Stimulated activated CD4-positive, alpha-beta T cell treated with anti-CD3 and anti-CD28 coated beads, Interleukin-15, amount 100 ng/mL, for 1 hour (primary cell): ENCODE results near the gene TMEM72.

Source experiments
- DNase-seq, 2 donors: peaks; one replicate each; pipeline ENCODE4 v3.0.0-alpha.2; 2020; ENCODE audit warnings: low read depth in 1 of 2, low spot score in 1 of 2

TMEM72 gene

GRCh38 chr10:44966816-44967509 is 55.8 kb downstream of the TMEM72 start:
- no peak for DNase-seq

GRCh38 chr10:44967616-44968015 is 56.5 kb downstream of the TMEM72 start:
- no peak for DNase-seq

DNA sequence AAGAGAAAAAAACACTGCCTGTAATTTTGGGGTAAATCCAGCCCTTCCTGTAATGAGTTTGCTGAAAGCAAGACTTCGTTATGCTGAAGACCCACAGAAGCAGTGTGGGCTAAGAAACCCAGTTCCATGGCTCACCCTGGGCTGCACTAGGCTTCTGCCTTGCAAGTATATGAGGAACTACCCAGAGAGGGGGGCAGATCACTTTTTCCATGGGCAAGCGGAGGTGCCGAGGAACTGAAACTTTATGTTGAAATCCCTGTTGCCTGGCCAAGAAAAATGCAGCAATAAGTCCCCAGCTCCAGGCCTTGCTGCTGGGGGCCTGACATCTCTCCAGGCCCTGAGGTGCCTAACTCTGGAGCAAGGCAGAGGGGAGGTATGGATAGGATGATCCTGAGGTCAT is 57.0 kb downstream of the TMEM72 start:
- DNase-seq: no peak

DNA sequence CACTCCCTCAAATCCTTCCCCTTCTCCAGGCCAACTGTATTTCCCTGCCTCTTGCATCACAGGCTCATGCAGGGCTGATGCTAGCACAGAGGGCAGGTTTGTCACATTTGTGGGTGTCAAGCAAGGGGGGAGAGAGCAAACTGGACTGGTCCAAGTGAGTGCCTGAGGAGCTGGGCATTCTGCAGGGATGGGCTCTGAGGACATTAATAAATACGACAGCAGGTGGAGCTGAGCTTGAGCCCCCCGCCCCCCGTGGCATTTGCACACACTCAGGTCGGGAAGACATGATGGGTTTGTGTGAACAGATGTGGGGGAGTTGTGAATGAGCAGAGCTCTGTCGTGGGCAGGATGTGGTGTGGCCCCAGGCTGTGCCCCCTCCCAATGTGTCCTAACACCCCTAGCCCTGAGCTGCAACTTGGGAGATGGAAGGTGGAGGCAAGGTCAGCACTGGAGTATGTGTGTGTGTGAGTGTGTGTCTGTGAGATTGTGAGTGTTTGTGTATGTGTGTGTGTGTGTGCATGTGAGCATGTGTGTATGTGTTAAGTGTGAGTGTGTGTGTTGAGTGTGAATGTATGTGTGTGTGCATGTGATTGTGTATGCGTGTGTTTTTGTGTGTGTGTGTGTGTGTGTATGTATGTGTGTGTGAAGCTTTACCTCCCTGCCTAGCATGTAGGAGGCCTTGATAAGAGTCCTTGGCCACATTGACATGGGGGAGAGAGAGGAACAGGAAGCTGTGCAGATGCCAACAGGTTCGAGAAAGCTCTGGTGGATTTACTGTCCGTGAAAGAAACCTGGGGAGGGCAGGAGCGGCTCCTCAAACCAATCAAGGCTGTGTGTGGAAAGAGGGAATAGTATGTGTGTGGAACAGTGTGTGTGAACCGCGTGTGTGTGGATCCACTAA is 57.6 kb downstream of the TMEM72 start:
- no peak for DNase-seq

- DNase-seq: no peak
Observed at GRCh38 chr10:44969854-44970253, 58.7 kb downstream of the TMEM72 start.

DNA sequence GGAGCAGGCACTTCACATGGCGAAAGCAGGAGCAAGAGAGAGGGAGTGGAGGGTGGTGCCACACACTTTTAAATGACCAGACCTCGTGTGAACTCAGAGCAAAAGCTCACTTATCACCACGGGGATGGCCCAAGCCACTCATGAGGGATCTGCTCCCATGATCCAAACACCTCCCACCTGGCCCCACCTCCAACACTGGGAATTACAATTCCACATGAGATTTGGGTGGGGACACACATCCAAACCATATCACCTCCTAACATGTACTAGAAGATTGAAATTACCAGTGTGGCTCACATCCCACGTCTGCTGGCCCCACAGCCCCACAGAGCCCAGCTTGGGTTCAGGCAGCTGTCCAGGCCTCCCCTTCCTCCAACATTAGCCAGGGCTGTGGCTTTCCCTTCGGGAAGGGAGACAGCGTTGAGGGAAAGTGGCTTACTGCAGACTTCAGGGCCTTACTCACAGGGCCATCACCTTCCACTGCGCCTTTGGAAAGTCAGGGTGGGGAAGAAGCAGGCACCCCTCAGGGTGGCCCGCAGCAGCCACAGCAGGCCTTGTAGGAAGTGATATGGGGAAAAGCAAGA is 59.8 kb downstream of the TMEM72 start:
- DNase-seq: no peak

GRCh38 chr10:44971434-44971833 is 60.3 kb downstream of the TMEM72 start:
- no peak for DNase-seq

GRCh38 chr10:44971935-44972757 is 61.0 kb downstream of the TMEM72 start:
- DNase-seq: no peak

- no peak for DNase-seq
Observed at GRCh38 chr10:44972874-44973306, 61.8 kb downstream of the TMEM72 start.

GRCh38 chr10:44973323-44974081 is 62.4 kb downstream of the TMEM72 start:
- no peak for DNase-seq

- no peak for DNase-seq
Observed at GRCh38 chr10:44974082-44974627, 63.0 kb downstream of the TMEM72 start.

- peak; percentile 47 to 57 for DNase-seq
Observed at GRCh38 chr10:44974628-44975430, 63.7 kb downstream of the TMEM72 start.

DNA sequence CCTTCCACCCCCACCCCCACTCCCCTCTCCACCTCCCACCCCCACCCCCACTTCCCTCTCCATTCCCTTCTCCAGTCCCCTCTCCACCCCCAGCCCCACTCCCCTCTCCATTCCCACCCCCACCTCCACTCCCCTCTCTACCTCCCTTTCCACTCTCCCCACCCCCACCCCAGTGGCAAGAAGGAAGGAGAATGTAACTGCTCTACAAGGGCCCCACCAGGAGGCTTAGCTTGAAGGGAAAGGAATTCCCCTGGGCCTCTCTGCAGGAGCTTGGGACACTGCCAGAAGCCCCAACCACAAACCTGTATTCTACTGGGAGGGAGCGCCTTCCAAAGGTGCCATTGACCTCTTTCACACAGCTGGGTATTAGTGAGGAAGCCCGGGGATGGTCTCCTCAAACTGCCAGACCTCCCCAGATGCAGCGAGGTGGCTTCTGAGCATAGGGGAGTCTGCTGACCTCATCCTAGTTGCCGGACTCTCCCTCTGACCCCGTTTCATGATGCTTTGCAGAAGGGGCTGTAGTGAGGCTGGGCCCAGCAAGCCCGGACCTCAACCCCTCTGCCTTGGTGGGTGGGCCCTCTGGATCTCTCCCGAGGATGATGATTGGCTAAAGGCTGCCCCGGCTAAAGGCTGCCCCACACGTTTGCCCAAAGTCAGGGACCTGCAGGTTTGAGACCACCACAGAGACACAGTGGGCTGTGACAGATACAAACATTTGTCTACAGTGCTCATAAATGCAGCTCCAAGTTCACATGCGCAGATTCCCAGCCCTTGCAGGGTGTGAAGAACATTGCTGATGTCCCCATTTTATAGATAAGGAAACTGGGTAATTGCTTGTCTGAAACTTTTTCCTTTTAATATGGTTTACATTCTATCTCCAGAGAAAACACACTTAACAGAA is 64.5 kb downstream of the TMEM72 start:
- DNase-seq: no peak

DNA sequence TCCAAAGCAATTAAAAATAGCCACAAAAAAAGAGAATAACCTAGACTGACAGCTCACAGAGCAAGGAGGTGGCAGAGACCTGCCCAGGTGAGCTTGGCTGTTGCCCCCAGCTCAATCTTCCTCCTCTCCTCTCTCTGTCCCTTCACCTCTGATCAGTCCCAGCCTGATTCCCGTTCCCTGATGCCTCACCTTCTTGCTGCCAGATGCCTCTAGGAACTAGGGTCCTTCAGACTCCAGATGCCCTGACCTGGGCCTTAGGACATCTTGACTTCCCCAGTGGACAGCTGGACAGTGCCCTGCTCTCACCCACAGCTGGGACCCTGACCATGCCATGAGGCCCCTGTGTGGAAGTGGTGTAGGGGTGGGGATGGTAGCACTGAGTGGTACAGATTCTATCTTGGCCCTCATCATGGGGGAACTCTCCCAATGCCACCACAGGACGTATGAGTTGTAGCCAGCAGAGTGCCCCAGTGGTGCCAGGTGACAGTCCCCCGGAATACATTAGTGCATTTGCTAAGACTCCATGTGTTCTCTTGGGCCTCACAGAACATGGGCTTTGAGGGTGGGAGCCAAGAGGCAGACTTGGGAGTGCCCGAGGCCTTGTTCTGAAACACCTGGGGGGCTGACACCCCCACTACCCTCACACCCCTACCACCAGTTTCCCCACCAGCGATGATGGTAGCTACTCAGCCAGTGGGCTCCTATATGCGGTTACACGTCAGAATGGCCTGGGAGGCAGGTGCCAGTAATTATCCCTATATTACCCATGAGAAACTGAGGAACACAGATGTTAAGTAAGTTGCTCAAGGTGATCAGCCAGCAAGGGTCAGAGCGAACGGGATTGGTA is 65.4 kb downstream of the TMEM72 start:
- no peak for DNase-seq

GRCh38 chr10:44977287-44978212 is 66.4 kb downstream of the TMEM72 start:
- DNase-seq: no peak

DNA sequence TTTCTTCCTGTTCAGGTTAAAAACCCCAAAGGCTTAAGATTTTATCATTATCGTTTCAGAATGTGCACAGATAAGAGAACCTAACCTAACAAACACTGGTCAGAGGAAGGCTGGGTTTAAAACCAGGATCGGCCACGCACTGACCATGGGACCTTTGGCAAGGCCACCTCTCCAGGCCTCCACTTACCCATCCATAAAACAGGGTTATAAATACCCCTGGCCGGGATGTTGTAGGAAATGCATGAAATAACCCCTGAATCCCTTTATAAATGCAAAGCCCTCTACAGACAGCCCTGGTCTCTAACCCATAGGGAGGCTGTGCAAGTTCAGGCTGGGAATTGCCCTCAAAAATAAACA is 67.1 kb downstream of the TMEM72 start:
- no peak for DNase-seq
